HepG2 (cell line): ENCODE results near the gene SAPCD2.
"Not testable (repeated sequence)": the region's sequence is repeated elsewhere in the genome, so short reads cannot be mapped to it uniquely, and the experiment has no call there.

Source experiments
- CTCF ChIP-seq: sonication (generic); formaldehyde crosslinking; IDR thresholded peaks from 2 replicates; pipeline ENCODE4 v1.5.0; 2020; ENCODE audit warnings: mild to moderate bottlenecking, missing genetic modification reagents, moderate library complexity
- ZNF841 ChIP-seq: sonication (generic); formaldehyde crosslinking; IDR thresholded peaks from 2 replicates; pipeline ENCODE4 v1.8.1; 2023; ENCODE audit warnings: missing genetic modification reagents, borderline replicate concordance
- ZSCAN20 ChIP-seq: sonication (generic); formaldehyde crosslinking; IDR thresholded peaks from 2 replicates; pipeline ENCODE4 v1.4.0; 2020; ENCODE audit warnings: missing genetic modification reagents, mild to moderate bottlenecking, borderline replicate concordance

- TF ChIP-seq ZSCAN20, CTCF, ZNF841 (CRISPR knock-in tag): not testable (repeated sequence)
These were observed 36.9 kb downstream of the SAPCD2 start for GRCh38 chr9:137033481-137033880.
